GM12892 (cell line): ENCODE results near the gene NUFIP1.
A peak's percentile ranks its signal among the peaks of the same experiment; 100 is the strongest.
"Not testable (repeated sequence)": the region's sequence is repeated elsewhere in the genome, so short reads cannot be mapped to it uniquely, and the experiment has no call there.

Experiments
- DNase-seq: peaks from one replicate; pipeline ENCODE4 v3.0.0; 2011; ENCODE audit not compliant: insufficient read length
- FAIRE-seq: peaks from 2 replicates; lab custom pipeline; 2011; peaks lifted over from hg19 to GRCh38; lab: Jason Lieb, UNC
- POLR2A ChIP-seq: IDR thresholded peaks from 2 replicates; pipeline ENCODE4 v1.6.1; 2011; ENCODE audit warnings: low read depth, low read length, control low read depth
- POLR2AphosphoS5 ChIP-seq: IDR thresholded peaks from 2 replicates; pipeline ENCODE4 v1.6.1; 2011; ENCODE audit warnings: low read depth, low read length, control low read depth
- TAF1 ChIP-seq: IDR thresholded peaks from 2 replicates; pipeline ENCODE4 v1.6.1; 2011; ENCODE audit warnings: low read depth, mild to moderate bottlenecking, control low read depth, low read length, borderline replicate concordance

The NUFIP1 gene

DNA sequence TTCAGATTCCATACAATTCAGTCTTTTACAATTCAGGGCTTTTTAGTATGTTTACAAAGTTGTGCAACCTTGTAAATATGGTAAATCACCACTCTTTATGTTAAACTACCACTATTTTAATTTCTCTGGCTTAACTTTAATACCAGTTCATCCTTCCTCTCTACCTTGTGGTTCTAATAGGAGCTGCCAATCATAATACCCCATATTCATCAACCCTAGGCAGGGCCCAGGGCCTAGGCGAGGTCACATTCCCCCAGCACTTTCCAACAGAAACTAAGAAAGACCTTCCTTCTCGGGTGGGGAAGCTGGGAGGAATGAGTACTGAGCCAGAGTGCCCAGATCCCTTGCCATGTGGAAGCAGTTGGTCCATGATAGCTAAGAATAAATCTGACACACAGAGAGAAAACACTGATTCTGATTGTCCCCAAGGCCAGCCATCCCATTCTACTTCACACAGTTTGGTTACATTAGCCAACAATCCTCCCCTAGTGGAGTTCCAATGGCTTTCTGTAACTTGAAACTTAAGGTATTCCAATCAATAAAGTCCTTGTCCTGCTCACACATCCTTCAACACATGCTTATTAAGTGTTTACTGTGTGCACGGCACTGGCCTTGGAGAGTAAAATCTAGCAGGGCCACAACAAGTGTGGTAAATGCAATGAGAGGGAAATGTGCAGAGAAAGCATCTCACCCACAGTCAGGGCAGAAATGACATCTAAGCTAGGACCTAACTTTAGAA, 76.8 kb downstream of the NUFIP1 start:
- no peak for FAIRE-seq
- DNase-seq = no peak
- TF ChIP-seq TAF1 (no peak), POLR2A (no peak), POLR2AphosphoS5 (no peak)

DNA sequence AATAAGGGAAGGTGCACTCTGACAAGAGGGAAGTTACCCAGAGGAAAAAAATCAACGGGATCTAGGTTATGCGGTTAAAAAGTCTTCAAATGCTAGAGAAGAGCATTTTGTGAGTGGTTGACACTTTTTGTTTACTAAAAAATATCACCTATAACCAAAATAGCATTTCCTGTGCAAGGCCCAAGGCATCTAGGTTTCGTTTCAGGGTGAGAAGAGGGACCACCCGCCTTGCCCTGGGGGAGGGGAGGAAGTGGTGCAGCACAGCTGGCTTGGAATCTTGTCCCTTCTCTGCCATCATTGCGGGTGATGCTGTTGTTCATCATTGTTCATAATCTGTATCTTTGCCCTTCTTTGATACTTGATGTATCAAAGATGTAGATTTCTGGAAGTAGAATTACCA, 80.6 kb downstream of the NUFIP1 start:
- peak; percentile 46 for FAIRE-seq

DNA sequence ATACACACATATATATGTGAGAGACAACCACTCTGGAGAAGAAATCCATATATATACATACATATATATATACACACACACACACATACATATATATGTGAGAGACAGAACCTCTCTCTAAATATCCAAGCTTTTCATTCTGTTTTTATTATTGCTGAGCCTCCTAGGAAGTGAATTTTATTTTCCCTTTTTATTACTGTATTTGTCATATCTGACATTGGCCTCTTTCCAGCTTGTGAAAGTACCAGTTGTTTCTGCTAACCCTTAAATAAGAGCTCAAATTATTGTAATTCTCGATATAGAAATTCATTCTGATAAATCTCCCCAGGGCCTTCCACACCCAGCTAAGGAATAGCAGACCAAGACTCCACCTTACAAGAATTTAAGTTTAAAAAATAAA, 81.0 kb downstream of the NUFIP1 start:
- no peak for FAIRE-seq
- DNase-seq = no peak
- TF ChIP-seq POLR2AphosphoS5 = no peak
- TF ChIP-seq POLR2A = no peak
- TF ChIP-seq TAF1 = no peak

More for the DNA sequence above, 80.6 kb downstream of the NUFIP1 start:
- no peak for TF ChIP-seq POLR2AphosphoS5
- TF ChIP-seq TAF1 = no peak
- TF ChIP-seq POLR2A = no peak
- no peak for DNase-seq

DNA sequence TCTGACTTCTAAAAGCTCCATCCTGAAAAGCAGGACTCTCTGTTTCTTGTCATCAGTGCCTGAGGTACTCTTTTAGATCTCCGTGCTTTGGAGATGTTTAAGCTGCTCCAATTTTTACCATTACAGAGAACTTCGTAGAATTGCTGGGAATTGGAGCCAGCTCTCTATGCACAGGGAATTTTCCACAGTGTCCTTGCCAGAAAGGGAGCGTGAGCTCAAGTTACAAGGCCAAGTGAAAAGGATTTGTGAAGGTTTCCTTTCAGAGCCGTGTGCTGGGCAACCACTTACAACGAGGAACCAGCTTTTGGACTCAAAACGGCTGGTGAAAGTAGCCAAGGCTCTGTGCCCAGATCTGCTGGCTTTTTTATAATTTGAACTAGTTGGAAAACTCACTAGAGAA, 82.6 kb downstream of the NUFIP1 start:
- DNase-seq (no peak), FAIRE-seq (no peak)
- TF ChIP-seq POLR2AphosphoS5 (no peak), TAF1 (no peak), POLR2A (no peak)

DNA sequence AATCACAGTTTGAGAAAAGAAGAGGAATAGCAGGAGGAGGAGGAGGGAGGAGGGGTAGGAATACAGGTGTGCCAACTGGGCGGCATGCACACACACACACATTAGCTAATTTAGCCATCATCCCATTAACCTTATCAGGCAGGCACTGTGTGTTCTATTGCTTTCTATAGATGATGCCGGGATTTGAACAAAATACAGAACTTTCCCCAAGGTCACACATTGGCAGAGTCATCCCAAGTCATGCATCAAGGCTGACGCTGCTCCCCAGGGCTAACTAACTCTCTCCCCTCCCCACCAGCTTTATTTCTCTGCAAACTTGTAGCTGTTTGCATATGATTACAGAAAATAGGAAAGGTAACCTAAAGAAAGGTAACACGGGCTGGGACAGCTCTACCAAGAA, 83.0 kb downstream of the NUFIP1 start:
- no peak for FAIRE-seq
- TF ChIP-seq TAF1 (no peak), POLR2A (no peak), POLR2AphosphoS5 (no peak)
- no peak for DNase-seq

DNA sequence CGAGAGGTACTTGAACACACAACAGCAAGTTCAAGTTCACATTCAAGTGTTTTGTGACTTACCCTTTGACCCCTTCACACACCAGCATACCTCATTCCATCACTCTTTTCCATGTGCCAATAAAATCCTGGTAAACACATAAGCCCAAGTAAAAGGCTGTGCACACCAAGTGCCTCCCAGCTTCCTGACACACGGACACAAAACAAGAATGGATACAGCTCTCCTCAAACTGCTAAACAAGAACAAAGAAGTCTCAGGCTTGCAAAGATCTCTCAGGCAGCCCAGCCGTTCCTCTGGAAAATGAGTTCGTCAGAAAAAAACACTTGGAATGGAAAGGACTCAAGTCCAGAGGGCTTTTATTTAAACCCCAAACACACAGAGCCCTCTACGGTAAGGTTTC, 83.7 kb downstream of the NUFIP1 start:
- no peak for FAIRE-seq
- DNase-seq = no peak
- TF ChIP-seq POLR2AphosphoS5 (no peak), POLR2A (no peak)

DNA sequence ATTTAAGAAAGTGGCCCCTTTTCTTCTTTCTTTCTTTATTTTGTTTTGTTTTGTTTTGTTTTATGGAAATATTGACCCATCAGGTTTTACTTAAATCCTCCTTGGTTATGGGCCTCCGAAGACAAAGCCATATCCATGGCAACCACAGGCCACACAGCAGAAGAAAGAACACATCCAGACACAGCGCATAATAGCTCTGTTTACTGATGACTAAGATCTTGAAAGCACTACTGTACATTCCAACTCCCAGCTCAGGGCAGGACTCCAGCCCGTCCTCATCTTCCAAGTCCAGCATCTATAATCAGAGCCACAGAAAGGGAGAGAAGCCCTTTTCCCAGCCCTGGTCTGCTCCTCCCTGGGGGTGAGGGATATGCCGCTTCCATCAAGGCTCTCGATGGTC, 84.3 kb downstream of the NUFIP1 start:
- TF ChIP-seq POLR2A (no peak), POLR2AphosphoS5 (no peak), TAF1 (no peak)
- FAIRE-seq = no peak
- DNase-seq = no peak

DNA sequence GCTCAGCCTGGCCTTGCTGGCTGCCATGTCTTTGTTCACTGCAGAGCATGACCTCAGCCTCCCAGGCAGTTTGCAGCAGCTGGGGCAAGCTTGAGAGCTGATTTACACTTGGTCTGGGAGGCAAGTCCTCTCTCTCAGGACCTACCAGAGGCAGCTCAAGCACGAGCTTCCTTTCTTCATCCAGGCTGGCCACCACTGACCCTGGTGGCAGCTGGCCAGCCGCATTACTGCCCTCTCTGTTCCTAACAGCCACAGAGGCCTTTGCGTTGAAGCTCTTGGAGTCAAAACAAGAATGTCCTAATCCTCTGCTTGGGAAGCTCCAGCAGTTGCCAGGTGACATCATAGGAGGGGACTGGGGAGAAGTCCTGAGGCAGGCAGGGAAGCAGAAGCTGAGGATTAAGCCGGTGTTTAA, 85.7 kb downstream of the NUFIP1 start:
- TF ChIP-seq TAF1 = no peak
- no peak for TF ChIP-seq POLR2AphosphoS5
- no peak for TF ChIP-seq POLR2A
- FAIRE-seq (no peak), DNase-seq (no peak)

DNA sequence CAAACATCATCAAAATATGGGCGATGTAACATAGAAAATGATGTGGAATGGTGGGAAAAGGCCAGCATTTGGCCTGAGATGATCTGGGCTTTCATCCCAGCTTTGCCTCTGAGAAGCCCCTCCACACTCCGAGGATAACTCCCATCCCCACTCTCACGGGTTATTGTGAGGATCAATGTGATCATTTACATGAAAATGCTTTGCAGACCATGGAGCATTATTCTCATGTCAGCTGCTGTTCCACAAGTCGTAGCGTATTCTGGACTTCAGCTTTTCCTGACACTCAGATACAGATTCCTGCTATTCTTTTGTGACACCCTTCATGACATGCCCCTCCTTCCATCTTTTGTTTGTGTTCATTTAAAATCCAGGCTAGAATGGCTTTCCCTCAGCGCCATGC, 86.5 kb downstream of the NUFIP1 start:
- TF ChIP-seq TAF1 = no peak
- no peak for TF ChIP-seq POLR2AphosphoS5
- no peak for TF ChIP-seq POLR2A
- FAIRE-seq (no peak), DNase-seq (no peak)

DNA sequence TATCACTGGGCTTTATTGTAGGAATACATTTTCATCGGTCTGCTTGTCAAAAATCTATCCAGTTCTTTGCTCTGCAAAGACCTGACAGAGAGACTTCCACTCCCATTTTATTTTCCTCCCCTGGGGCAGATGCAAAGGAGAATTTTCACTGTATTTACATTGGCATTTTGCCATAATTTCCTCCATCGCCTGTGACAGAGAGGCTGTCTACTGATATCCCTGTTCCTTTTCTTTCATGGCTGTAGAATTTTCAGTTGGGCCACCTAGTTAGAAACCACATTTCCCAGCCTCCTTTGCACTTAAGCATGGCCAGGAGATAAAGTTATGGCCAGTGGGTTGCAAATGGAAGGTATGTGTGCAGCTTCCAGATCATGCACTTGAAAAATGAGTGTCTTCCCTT, 89.3 kb downstream of the NUFIP1 start:
- FAIRE-seq = no peak
- no peak for DNase-seq
- TF ChIP-seq POLR2AphosphoS5 (no peak), POLR2A (no peak), TAF1 (no peak)

DNA sequence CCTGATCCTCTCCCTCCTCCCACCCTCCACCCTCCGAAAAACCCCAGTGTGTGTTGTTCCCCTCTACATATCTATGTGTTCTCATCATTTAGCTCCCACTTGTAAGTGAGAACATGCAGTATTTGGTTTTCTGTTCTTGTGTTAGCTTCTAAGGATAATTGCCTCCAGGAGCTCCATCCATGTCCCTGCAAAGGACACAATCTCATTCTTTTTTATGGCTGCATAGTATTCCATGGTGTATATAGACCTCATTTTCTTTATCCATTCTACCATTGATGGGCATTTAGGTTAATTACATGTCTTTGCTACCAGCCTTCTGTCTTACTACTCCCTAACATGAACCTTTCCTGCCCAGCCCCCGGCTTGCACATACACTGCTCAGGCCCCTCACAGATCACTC, 91.0 kb downstream of the NUFIP1 start:
- DNase-seq, FAIRE-seq: not testable (repeated sequence)

DNA sequence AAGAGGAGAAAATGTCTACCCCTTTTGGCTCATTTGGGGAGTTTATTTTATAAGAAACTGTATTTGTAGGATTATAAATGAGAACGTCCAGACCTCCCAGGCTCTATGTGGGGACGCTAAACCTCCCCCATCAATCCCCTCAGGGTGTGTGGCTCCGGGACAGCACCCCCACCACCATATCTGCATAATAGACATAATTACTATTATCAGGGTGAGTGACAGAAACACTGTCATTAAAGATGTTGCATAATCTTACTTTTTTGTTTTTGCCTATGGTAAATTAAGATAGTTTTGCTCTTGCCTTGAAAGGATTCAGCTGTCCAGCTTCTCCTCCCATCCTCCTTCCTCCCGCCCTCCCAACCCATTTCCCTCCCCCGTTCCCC, 93.3 kb downstream of the NUFIP1 start:
- FAIRE-seq (no peak), DNase-seq (no peak)
- TF ChIP-seq TAF1 (no peak), POLR2AphosphoS5 (no peak), POLR2A (no peak)
